Measurements from ENCODE around the gene KIT.

GRCh38 chr4:54726907-54727306 is 69.2 kb downstream of the KIT start:
- no peak for TF ChIP-seq POLR2AphosphoS5 (IDR thresholded peaks at IDR 0.05; ENCODE audit: borderline replicate concordance, low read depth, low read length)
- no peak for TF ChIP-seq EZH2 (IDR thresholded peaks at IDR 0.05)
